HL-60 (cell line): ENCODE results near the gene CDIPT.

Source experiments
- DNase-seq, 2 experiments: peaks; one replicate each; pipeline ENCODE4 v3.0.0-alpha.2; 2010 to 2020; ENCODE audit warnings: low read depth in 1 of 2, low spot score in 1 of 2
- H3K27ac ChIP-seq: fragments of 250-450 bp; sonication (Bioruptor Pico); replicated peaks from 2 replicates; pipeline ENCODE4 v1.5.1; 2020; ENCODE audit warnings: mild to moderate bottlenecking, moderate library complexity
- H3K27me3 ChIP-seq: fragments of 250-450 bp; sonication (Bioruptor Pico); 2 replicates; pipeline ENCODE4 v1.5.1; 2021; ENCODE audit warnings: mild to moderate bottlenecking, moderate library complexity; ENCODE audit not compliant: insufficient read depth, poor library complexity, severe bottlenecking
- H3K4me3 ChIP-seq: replicated peaks from 2 replicates; pipeline ENCODE4 v1.5.1; 2011; ENCODE audit warnings: mild to moderate bottlenecking, control low read depth, low read length; ENCODE audit not compliant: insufficient read depth
- CTCF ChIP-seq: IDR thresholded peaks from one replicate; pipeline ENCODE4 v1.5.1; 2011; ENCODE audit warnings: low read length, control low read depth, inconsistent platforms; ENCODE audit not compliant: insufficient read depth
- GABPA ChIP-seq: IDR thresholded peaks from 2 replicates; pipeline ENCODE4 v1.6.1; 2012; ENCODE audit warnings: low read depth
- POLR2AphosphoS5 ChIP-seq: IDR thresholded peaks from 2 replicates; pipeline ENCODE4 v1.6.1; 2012; ENCODE audit warnings: low read depth
- SPI1 ChIP-seq: IDR thresholded peaks from 2 replicates; pipeline ENCODE4 v1.6.1; 2012; ENCODE audit warnings: low read depth, mild to moderate bottlenecking, borderline replicate concordance
- TF ChIP-seq, protein P1 (sequence below): IDR thresholded peaks from 2 replicates; pipeline ENCODE4 v1.6.1; 2012; ENCODE audit warnings: low read depth; ENCODE audit not compliant: insufficient replicate concordance

Gene CDIPT

GRCh38 chr16:29898804-29899515 lies 35.9 kb upstream of the CDIPT start:
- TF ChIP-seq SPI1 (no peak), POLR2AphosphoS5 (no peak), GABPA (no peak), CTCF (no peak)
- TF ChIP-seq, protein P1, sequence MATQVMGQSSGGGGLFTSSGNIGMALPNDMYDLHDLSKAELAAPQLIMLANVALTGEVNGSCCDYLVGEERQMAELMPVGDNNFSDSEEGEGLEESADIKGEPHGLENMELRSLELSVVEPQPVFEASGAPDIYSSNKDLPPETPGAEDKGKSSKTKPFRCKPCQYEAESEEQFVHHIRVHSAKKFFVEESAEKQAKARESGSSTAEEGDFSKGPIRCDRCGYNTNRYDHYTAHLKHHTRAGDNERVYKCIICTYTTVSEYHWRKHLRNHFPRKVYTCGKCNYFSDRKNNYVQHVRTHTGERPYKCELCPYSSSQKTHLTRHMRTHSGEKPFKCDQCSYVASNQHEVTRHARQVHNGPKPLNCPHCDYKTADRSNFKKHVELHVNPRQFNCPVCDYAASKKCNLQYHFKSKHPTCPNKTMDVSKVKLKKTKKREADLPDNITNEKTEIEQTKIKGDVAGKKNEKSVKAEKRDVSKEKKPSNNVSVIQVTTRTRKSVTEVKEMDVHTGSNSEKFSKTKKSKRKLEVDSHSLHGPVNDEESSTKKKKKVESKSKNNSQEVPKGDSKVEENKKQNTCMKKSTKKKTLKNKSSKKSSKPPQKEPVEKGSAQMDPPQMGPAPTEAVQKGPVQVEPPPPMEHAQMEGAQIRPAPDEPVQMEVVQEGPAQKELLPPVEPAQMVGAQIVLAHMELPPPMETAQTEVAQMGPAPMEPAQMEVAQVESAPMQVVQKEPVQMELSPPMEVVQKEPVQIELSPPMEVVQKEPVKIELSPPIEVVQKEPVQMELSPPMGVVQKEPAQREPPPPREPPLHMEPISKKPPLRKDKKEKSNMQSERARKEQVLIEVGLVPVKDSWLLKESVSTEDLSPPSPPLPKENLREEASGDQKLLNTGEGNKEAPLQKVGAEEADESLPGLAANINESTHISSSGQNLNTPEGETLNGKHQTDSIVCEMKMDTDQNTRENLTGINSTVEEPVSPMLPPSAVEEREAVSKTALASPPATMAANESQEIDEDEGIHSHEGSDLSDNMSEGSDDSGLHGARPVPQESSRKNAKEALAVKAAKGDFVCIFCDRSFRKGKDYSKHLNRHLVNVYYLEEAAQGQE = no peak
- Histone ChIP-seq H3K27ac (no peak overlapping the region), H3K27me3 (peaks cover 8% of the 10 kb centered on the region), H3K4me3 (no peak overlapping the region)
- no peak for DNase-seq

GRCh38 chr16:29898135-29898803 lies 35.2 kb upstream of the CDIPT start:
- Histone ChIP-seq H3K4me3 (no peak overlapping the region), H3K27ac (no peak overlapping the region), H3K27me3 (peaks cover 8% of the 10 kb centered on the region)
- TF ChIP-seq, protein P1 = peak; percentile 89
- TF ChIP-seq SPI1 = no peak
- DNase-seq = no peak

GRCh38 chr16:29897333-29897732 lies 34.3 kb upstream of the CDIPT start:
- Histone ChIP-seq H3K27me3 (peaks cover 8% of the 10 kb centered on the region), H3K27ac (no peak overlapping the region), H3K4me3 (no peak overlapping the region)
- TF ChIP-seq POLR2AphosphoS5 (no peak), GABPA (no peak), CTCF (no peak), SPI1 (no peak)
- TF ChIP-seq, protein P1 = no peak
- DNase-seq = no peak
